DOHH2 (cell line): ENCODE measurements around the gene HHAT.

Experiments used
- H3F3A ChIP-seq: fragments of 200-600 bp; sonication (generic), shearing (Covaris generic); 2 replicates; pipeline ENCODE4 v1.6.0; 2016; ENCODE audit warnings: antibody characterized with exemption, mild to moderate bottlenecking; ENCODE audit not compliant: control insufficient read depth, insufficient read depth
- H3K27ac ChIP-seq: fragments of 200-600 bp; sonication (generic); 2 replicates; pipeline ENCODE4 v1.5.1; 2014; ENCODE audit warnings: low read depth, mild to moderate bottlenecking, low read length, moderate library complexity
- H3K27me3 ChIP-seq: fragments of 200-600 bp; sonication (generic); 2 replicates; pipeline ENCODE4 v1.6.1; 2014; ENCODE audit warnings: mild to moderate bottlenecking, low read length, mixed read lengths; ENCODE audit not compliant: control insufficient read depth
- H3K36me3 ChIP-seq: fragments of 200-600 bp; sonication (generic); 2 replicates; pipeline ENCODE4 v1.6.1; 2014; ENCODE audit warnings: mild to moderate bottlenecking, low read length, moderate library complexity, mixed read lengths; ENCODE audit not compliant: control insufficient read depth
- H3K4me1 ChIP-seq: fragments of 200-600 bp; sonication (generic); 2 replicates; pipeline ENCODE4 v1.6.1; 2014; ENCODE audit warnings: mild to moderate bottlenecking, low read length, mixed read lengths; ENCODE audit not compliant: control insufficient read depth
- H3K4me2 ChIP-seq: fragments of 200-600 bp; sonication (generic); 2 replicates; pipeline ENCODE4 v1.6.0; 2014; ENCODE audit warnings: mild to moderate bottlenecking, low read length, moderate library complexity
- H3K4me3 ChIP-seq: fragments of 200-600 bp; sonication (generic); 2 replicates; pipeline ENCODE4 v1.5.1; 2014; ENCODE audit warnings: mild to moderate bottlenecking, low read length, mixed read lengths
- H3K79me2 ChIP-seq: fragments of 200-600 bp; sonication (generic); 2 replicates; pipeline ENCODE4 v1.6.1; 2014; ENCODE audit warnings: mild to moderate bottlenecking, low read length, mixed read lengths; ENCODE audit not compliant: control insufficient read depth
- H3K9me2 ChIP-seq: fragments of 200-600 bp; sonication (generic); replicated peaks from 2 replicates; pipeline ENCODE4 v1.6.1; 2014; ENCODE audit warnings: mild to moderate bottlenecking, low read length, mixed read lengths; ENCODE audit not compliant: control insufficient read depth
- H3K9me3 ChIP-seq: fragments of 200-600 bp; sonication (generic); 2 replicates; pipeline ENCODE4 v1.6.1; 2014; ENCODE audit warnings: antibody characterized with exemption, low read length, mixed read lengths; ENCODE audit not compliant: control insufficient read depth, insufficient read depth
- H4K20me1 ChIP-seq: fragments of 200-600 bp; sonication (generic); 2 replicates; pipeline ENCODE4 v1.6.0; 2014; ENCODE audit warnings: low read depth, mild to moderate bottlenecking, antibody characterized with exemption, low read length, moderate library complexity; ENCODE audit not compliant: control insufficient read depth, insufficient read depth
- EZH2phosphoT487 ChIP-seq: fragments of 200-600 bp; sonication (generic); IDR thresholded peaks from 2 replicates; pipeline ENCODE4 v1.6.1; 2017; ENCODE audit warnings: borderline replicate concordance, mild to moderate bottlenecking, antibody characterized with exemption, low read length, moderate library complexity, mixed read lengths
- TF ChIP-seq, protein P1 (sequence below): fragments of 200-600 bp; sonication (generic); IDR thresholded peaks from one replicate; pipeline ENCODE4 v1.5.1; 2014; ENCODE audit warnings: antibody characterized with exemption, mild to moderate bottlenecking, low read depth, low read length; ENCODE audit not compliant: poor library complexity, severe bottlenecking

Gene HHAT

DNA sequence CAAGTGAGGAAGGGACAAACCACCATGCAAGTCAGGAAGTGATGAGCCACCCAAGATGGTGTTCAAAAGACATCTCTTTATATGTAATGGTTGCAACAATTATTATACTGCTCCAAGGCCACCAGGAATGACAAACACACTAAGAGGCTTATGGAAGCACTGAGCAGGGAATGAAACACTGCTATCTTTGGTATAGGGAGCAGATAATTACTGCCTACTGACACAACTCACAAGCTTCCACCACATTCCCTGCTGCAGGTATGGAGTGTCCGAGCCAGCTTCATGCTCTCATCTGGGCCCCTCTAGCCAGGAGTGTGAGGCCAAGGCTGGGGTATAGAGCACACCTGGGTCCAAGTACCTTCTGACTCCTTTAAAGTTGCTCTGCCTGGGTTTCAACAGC lies 371.4 kb downstream of the HHAT start:
- no peaks in the 10 kb centered on the region for H3K4me1 ChIP-seq
- no peak overlapping the region for H3K27ac ChIP-seq
- TF ChIP-seq EZH2phosphoT487, result no peak
- TF ChIP-seq, protein P1, sequence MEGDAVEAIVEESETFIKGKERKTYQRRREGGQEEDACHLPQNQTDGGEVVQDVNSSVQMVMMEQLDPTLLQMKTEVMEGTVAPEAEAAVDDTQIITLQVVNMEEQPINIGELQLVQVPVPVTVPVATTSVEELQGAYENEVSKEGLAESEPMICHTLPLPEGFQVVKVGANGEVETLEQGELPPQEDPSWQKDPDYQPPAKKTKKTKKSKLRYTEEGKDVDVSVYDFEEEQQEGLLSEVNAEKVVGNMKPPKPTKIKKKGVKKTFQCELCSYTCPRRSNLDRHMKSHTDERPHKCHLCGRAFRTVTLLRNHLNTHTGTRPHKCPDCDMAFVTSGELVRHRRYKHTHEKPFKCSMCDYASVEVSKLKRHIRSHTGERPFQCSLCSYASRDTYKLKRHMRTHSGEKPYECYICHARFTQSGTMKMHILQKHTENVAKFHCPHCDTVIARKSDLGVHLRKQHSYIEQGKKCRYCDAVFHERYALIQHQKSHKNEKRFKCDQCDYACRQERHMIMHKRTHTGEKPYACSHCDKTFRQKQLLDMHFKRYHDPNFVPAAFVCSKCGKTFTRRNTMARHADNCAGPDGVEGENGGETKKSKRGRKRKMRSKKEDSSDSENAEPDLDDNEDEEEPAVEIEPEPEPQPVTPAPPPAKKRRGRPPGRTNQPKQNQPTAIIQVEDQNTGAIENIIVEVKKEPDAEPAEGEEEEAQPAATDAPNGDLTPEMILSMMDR, result no peak
- no peaks in the 10 kb centered on the region for H3K9me2 ChIP-seq
- no peaks in the 10 kb centered on the region for H3K9me3 ChIP-seq
- no peaks in the 10 kb centered on the region for H3K27me3 ChIP-seq
- no peak overlapping the region for H3K4me2 ChIP-seq
- H3K79me2 ChIP-seq, result no peaks in the 10 kb centered on the region
- no peaks in the 10 kb centered on the region for H4K20me1 ChIP-seq
- no peaks in the 10 kb centered on the region for H3F3A ChIP-seq
- H3K4me3 ChIP-seq, result no peak overlapping the region
- no peaks in the 10 kb centered on the region for H3K36me3 ChIP-seq

DNA sequence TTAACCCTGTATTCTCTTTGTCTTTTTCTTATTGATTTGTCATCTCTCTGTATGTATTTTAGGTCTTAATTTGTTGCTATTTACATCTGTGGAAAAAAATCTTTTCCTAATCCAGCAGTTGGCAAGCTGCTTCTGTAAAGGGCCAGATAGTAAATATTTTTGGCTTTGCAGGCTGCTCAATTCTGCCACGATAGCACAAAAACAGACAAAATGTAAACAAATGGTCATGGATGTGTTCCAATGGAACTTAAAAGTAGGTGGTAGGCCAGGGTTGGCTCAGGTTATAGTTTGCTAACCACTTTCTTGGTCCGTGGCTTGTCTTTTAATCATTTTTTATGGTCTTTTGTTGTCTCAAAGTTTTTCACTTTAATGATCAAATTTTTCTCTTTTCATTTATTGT lies 371.8 kb downstream of the HHAT start:
- Histone ChIP-seq H3K36me3 (no peaks in the 10 kb centered on the region), H3F3A (no peaks in the 10 kb centered on the region), H3K9me3 (no peaks in the 10 kb centered on the region), H4K20me1 (no peaks in the 10 kb centered on the region), H3K4me2 (no peak overlapping the region), H3K27ac (no peak overlapping the region), H3K4me1 (no peaks in the 10 kb centered on the region), H3K9me2 (no peaks in the 10 kb centered on the region), H3K79me2 (no peaks in the 10 kb centered on the region), H3K4me3 (no peak overlapping the region), H3K27me3 (no peaks in the 10 kb centered on the region)
- TF ChIP-seq, protein P1, result no peak
- TF ChIP-seq EZH2phosphoT487, result no peak

DNA sequence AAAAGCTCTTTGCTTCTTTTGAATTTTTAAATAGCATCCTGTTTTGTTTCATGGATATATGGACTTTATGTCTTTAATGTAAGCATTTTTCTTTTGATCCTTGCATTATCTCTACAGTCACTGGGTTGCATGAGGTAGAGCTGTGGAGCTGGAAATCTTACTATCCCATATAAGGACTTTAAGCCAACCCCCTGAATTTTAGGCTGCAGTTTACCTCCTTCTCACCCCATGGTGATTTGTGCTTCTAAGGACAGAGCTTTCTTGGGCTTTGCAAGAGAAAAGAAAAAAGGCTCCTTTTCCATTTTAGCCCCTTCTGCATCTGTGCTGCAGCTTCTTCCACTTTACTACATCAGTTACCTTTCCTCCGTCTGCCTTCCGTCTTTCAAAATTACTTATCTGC lies 373.8 kb downstream of the HHAT start:
- TF ChIP-seq EZH2phosphoT487, result no peak
- TF ChIP-seq, protein P1, result no peak
- H3K27me3 ChIP-seq, result no peaks in the 10 kb centered on the region
- H3K4me3 ChIP-seq, result no peak overlapping the region
- H3K27ac ChIP-seq, result no peak overlapping the region
- H3K36me3 ChIP-seq, result no peaks in the 10 kb centered on the region
- H3K9me2 ChIP-seq, result no peaks in the 10 kb centered on the region
- no peaks in the 10 kb centered on the region for H3K4me1 ChIP-seq
- no peaks in the 10 kb centered on the region for H3K79me2 ChIP-seq
- no peak overlapping the region for H3K4me2 ChIP-seq
- H3F3A ChIP-seq, result no peaks in the 10 kb centered on the region
- no peaks in the 10 kb centered on the region for H3K9me3 ChIP-seq
- no peaks in the 10 kb centered on the region for H4K20me1 ChIP-seq

DNA sequence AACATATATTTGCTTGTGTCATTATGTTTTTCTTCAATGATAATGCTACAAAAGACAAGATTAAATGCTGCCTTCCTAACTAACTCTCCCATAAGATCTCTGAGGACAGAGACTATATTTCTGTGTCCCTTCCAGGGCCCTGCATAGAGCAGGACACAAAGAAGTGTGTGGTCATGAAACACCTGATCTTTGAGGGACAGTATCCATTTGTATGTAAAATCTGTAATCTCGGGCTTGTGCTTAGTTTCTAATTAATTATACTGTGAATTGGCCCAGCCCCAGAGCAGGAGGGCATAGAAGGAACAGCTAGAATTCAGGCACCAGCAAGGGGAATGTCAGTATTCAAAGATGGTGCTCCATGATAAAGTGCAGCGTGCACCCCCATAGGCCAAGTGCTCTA lies 374.9 kb downstream of the HHAT start:
- Histone ChIP-seq H3K9me2 (no peaks in the 10 kb centered on the region), H3K4me3 (no peak overlapping the region), H3K4me2 (no peak overlapping the region)

More for the DNA sequence above, 374.9 kb downstream of the HHAT start:
- H3K9me3 ChIP-seq, result no peaks in the 10 kb centered on the region
- H3K27me3 ChIP-seq, result no peaks in the 10 kb centered on the region
- H3K79me2 ChIP-seq, result no peaks in the 10 kb centered on the region
- H4K20me1 ChIP-seq, result no peaks in the 10 kb centered on the region
- no peaks in the 10 kb centered on the region for H3F3A ChIP-seq
- no peaks in the 10 kb centered on the region for H3K4me1 ChIP-seq
- H3K36me3 ChIP-seq, result no peaks in the 10 kb centered on the region
- TF ChIP-seq EZH2phosphoT487, result no peak
- TF ChIP-seq, protein P1, result no peak
- no peak overlapping the region for H3K27ac ChIP-seq
